GM12865 (cell line): ENCODE measurements around the gene FHIP2A.
A peak's percentile ranks its signal among the peaks of the same experiment; 100 is the strongest.
"Not testable (repeated sequence)": the region's sequence is repeated elsewhere in the genome, so short reads cannot be mapped to it uniquely, and the experiment has no call there.

Experiments
- DNase-seq: peaks from one replicate; pipeline ENCODE4 v3.0.0; 2010; ENCODE audit warnings: low read depth
- H3K4me3 ChIP-seq: 2 replicates; pipeline ENCODE4 v1.5.1; 2011; ENCODE audit warnings: mild to moderate bottlenecking, low read depth, low read length, control low read depth
- TF ChIP-seq, protein P1 (sequence below): IDR thresholded peaks from 2 replicates; pipeline ENCODE4 v1.5.1; 2011; ENCODE audit warnings: low read length, control low read depth, low read depth, inconsistent platforms; ENCODE audit not compliant: insufficient read depth; ENCODE audit errors: missing control alignments

Gene FHIP2A

DNA sequence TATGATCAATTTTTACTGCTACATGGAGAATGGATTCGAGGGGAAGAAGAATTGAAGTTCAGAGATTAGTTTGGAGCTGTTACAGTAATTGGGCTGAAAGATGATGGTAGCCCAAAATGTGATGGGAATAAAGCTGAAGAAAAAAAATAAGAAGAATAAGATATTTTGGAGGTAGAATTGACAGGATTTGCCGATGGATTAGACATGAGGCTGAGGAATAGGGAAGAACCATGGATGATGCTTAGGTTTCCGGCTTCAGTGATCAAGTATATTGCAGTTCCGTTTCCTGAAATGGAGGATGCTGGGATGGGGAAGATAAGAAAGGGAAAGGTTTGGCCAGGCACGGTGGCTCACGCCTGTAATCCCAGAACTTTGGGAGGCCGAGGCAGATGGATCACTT lies 38.9 kb upstream of the FHIP2A start:
- TF ChIP-seq, protein P1, sequence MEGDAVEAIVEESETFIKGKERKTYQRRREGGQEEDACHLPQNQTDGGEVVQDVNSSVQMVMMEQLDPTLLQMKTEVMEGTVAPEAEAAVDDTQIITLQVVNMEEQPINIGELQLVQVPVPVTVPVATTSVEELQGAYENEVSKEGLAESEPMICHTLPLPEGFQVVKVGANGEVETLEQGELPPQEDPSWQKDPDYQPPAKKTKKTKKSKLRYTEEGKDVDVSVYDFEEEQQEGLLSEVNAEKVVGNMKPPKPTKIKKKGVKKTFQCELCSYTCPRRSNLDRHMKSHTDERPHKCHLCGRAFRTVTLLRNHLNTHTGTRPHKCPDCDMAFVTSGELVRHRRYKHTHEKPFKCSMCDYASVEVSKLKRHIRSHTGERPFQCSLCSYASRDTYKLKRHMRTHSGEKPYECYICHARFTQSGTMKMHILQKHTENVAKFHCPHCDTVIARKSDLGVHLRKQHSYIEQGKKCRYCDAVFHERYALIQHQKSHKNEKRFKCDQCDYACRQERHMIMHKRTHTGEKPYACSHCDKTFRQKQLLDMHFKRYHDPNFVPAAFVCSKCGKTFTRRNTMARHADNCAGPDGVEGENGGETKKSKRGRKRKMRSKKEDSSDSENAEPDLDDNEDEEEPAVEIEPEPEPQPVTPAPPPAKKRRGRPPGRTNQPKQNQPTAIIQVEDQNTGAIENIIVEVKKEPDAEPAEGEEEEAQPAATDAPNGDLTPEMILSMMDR = no peak

DNA sequence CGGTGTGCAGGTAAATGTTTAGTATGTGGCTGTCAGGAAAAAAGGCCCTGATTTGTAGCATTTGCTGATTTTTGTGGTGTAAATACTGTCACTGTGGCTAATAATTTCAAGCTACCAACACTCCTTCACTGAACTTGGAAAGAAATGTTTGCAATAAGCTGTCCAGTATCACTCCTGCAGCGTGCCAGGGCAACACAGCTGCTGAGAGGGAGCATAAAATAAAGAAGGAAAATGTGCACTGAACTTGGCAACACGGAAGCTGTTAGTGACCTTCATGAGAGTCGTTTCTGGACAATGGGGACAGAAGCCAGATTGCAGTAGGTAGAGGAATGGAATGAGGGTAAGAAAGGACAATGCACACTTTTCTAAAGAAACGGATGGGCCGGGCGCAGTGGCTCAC lies 37.9 kb upstream of the FHIP2A start:
- DNase-seq = no peak
- TF ChIP-seq, protein P1 = no peak
- H3K4me3 ChIP-seq = no peak overlapping the region

More for the DNA sequence above, 38.9 kb upstream of the FHIP2A start:
- DNase-seq = no peak
- no peak overlapping the region for H3K4me3 ChIP-seq

DNA sequence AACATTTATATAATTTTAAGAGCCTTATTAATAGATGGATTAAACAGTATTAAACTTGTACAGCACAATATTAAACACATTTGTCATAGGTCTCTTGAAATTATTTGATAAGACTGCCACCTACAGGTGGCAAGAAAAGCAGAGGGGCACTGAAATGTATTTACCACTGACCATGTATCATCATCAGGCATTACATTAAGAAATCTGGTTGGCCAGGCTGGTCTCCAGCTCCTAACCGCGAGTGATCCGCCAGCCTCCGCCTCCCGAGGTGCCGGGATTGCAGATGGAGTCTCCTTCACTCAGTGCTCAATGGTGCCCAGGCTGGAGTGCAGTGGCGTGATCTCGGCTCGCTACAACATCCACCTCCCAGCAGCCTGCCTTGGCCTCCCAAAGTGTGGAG lies 35.1 kb upstream of the FHIP2A start:
- not testable (repeated sequence) for H3K4me3 ChIP-seq
- TF ChIP-seq, protein P1 = peak; percentile 47
- DNase-seq = peak; percentile 24

DNA sequence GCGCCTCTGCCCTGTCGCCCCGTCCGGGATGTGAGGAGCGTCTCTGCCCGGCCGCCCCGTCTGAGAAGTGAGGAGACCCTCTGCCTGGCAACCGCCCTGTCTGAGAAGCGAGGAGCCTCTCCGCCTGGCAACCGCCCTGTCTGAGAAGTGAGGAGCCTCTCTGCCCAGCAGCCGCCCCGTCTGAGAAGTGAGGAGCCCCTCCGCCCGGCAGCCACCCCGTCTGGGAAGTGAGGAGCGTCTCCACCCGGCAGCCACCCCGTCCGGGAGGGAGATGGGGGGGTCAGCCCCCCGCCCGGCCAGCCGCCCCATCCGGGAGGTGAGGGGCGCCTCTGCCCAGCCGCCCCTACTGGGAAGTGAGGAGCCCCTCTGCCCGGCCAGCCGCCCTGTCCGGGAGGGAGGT lies 34.4 kb upstream of the FHIP2A start:
- H3K4me3 ChIP-seq, DNase-seq: not testable (repeated sequence)

DNA sequence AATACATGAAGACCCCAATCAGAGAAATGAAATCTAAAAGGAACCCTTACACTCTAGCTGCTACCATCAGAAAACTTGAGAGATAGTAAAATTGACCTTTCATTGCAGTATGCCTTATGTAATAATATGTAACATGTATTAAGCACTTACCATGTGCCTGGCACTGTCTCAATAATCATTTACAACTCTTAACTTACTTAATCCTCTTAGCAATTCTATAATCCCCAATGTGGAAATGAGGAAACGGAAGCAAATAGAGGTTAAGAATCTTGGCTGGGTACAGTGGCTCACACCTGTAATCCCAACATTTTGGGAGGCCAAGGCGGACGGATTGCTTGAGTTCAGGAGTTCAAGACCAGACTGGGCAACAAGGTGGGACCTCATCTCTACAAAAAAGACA lies 29.8 kb upstream of the FHIP2A start:
- H3K4me3 ChIP-seq = no peak overlapping the region
- no peak for DNase-seq
- TF ChIP-seq, protein P1 = no peak

DNA sequence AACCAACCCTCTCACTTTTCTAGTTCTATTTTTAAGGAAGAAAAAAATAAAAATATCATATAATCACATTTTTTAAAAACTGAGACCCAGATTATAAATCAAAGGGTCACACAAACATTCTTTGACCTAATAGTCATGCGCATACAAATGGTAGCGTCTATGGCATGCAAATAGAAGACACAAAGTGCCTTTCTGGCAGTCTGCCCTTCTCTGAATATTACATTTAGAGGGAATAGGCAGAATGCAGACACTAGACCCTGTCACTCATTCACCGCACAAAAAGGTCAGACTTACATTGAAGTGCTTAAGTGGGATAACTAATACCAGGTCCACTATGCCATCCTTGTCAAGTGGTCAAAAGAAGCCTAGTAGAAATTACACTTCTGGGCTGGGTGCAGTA lies 26.5 kb upstream of the FHIP2A start:
- TF ChIP-seq, protein P1 = no peak
- H3K4me3 ChIP-seq = no peak overlapping the region
- no peak for DNase-seq

DNA sequence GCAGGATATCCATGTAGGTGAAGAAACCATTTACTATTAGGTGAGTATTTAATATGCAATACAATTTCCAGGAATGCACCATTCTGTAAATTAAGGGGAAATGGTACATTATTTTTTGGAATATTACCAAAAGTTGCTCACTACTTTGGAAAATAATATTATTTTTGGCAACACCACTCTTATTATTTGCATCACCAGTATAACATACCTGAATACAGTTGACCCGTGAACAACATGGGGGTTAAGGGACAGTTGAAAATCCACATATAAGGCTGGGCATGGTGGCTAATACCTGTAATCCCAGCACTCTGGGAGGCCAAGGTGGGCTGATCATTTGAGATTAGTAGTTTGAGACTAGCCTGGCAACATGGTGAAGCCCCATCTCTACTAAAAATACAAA lies 21.2 kb upstream of the FHIP2A start:
- TF ChIP-seq, protein P1 = no peak
- H3K4me3 ChIP-seq = no peak overlapping the region
- DNase-seq = no peak
